Measurements from ENCODE around the gene GNG7.
"Not testable (repeated sequence)": the region's sequence is repeated elsewhere in the genome, so short reads cannot be mapped to it uniquely, and the experiment has no call there.

The GNG7 gene

GRCh38 chr19:2495130-2495641 lies 207.3 kb downstream of the GNG7 start:
- DNase-seq, result peak in 1 of 2 donors; percentile 19

- peak; percentile 56 to 59 for DNase-seq
Observed at GRCh38 chr19:2494447-2495129, 207.9 kb downstream of the GNG7 start.

GRCh38 chr19:2494084-2494446 lies 208.4 kb downstream of the GNG7 start:
- DNase-seq, result peak; percentile 49 to 59

- DNase-seq, result not testable (repeated sequence)
Observed at GRCh38 chr19:2493448-2493847, 209.0 kb downstream of the GNG7 start.

GRCh38 chr19:2492870-2493269 lies 209.6 kb downstream of the GNG7 start:
- DNase-seq, result no peak

- DNase-seq, result no peak
Observed at GRCh38 chr19:2491130-2491801, 211.2 kb downstream of the GNG7 start.

- DNase-seq, result no peak
Observed at GRCh38 chr19:2490659-2491058, 211.8 kb downstream of the GNG7 start.

- DNase-seq, result no peak
Observed at GRCh38 chr19:2488942-2489731, 213.4 kb downstream of the GNG7 start.

GRCh38 chr19:2488405-2488941 lies 214.0 kb downstream of the GNG7 start:
- no peak for DNase-seq

- DNase-seq, result no peak
Observed at GRCh38 chr19:2487842-2488241, 214.7 kb downstream of the GNG7 start.

- no peak for DNase-seq
Observed at GRCh38 chr19:2487090-2487489, 215.4 kb downstream of the GNG7 start.

- no peak for DNase-seq
Observed at GRCh38 chr19:2485428-2485827, 217.1 kb downstream of the GNG7 start.

- DNase-seq, result no peak
Observed at GRCh38 chr19:2484178-2484937, 218.1 kb downstream of the GNG7 start.

GRCh38 chr19:2483484-2484151 lies 218.9 kb downstream of the GNG7 start:
- DNase-seq, result no peak

GRCh38 chr19:2483084-2483483 lies 219.4 kb downstream of the GNG7 start:
- DNase-seq, result no peak

- DNase-seq, result no peak
Observed at GRCh38 chr19:2482354-2483038, 220.0 kb downstream of the GNG7 start.

GRCh38 chr19:2481466-2481865 lies 221.0 kb downstream of the GNG7 start:
- no peak for DNase-seq

- DNase-seq, result no peak
Observed at GRCh38 chr19:2479556-2480194, 222.8 kb downstream of the GNG7 start.

- DNase-seq, result peak; percentile 74 to 77
Observed at GRCh38 chr19:2478756-2479555, 223.5 kb downstream of the GNG7 start.

GRCh38 chr19:2478278-2478755 lies 224.2 kb downstream of the GNG7 start:
- peak; percentile 34 to 47 for DNase-seq
